ENCODE data around the gene ZSWIM1. TPM values are rescaled to one million over a fixed set of nuclear protein-coding genes. Genes with fewer than 3 reads are reported as not detected.

ZSWIM1 gene
- total and polyA plus RNA-seq, 2 of the 13 experiments (the other 11 are each of a cell fraction or from before 2014, with no cell fraction given) = 9.5 to 11.7 TPM

DNA sequence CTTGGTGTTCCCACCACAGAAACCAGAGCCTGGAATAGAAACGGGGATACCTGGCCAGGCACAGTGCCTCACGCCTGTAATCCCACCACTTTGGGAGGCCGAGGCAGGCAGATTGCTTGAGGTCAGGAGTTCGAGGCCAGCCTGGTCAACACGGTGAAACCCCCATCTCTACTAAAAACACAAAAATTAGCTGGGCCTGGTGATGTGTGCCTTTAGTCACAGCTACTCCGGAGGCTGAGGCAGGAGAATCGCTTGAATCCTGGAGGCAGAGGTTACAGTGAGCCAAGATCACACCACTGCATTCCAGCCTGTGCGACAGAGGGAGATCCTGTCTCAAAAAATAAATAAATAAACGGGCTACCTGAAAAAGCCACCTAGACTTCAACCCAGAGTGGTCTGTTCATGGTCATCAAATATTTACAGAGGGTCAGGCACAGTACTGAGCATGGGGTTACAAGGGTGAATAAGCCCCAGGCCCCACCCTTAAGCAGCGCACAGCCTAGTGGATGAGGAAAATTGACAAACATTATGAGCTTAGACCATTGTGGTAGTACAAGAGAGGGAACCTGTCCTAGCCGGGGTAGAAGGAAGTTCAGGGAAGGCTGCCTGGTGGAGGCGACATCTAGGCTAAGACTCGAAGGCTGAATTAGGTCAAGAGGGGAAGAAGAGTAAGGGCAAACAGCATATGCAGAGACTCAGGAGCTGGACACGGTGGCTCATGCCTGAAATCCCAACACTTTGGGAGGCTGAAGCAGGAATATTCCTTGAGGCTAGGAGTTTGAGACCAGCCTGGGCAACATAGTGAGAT lies 46.2 kb downstream of the ZSWIM1 start (continued):
- TF ChIP-seq MAZ (IDR thresholded peaks at IDR 0.05; ENCODE audit: borderline replicate concordance, low read depth, low read length) (peak; percentile 62), MAZ (CRISPR knock-in tag; IDR thresholded peaks at IDR 0.05; ENCODE audit: low read depth) (peak; percentile 50; the same call in 1 of the 2 replicates), SRY (CRISPR knock-in tag; IDR thresholded peaks at IDR 0.05) (peak; percentile 75; the same call in 1 of the 2 replicates), ZNF124 (CRISPR knock-in tag; IDR thresholded peaks at IDR 0.05) (peak; percentile 92), ZEB1 (IDR thresholded peaks at IDR 0.05; ENCODE audit: insufficient replicate concordance, low read depth) (peak; percentile 94), ZUFSP (CRISPR knock-in tag; IDR thresholded peaks at IDR 0.05; ENCODE audit: borderline replicate concordance) (no peak), ZNF788 (CRISPR knock-in tag; IDR thresholded peaks at IDR 0.05; ENCODE audit: borderline replicate concordance) (peak; percentile 98), ZNF570 (CRISPR knock-in tag; IDR thresholded peaks at IDR 0.05; ENCODE audit: borderline replicate concordance) (peak; percentile 44; the same call in 1 of the 2 replicates), REPIN1 (CRISPR knock-in tag; IDR thresholded peaks at IDR 0.05; ENCODE audit: borderline replicate concordance, low read depth) (peak; percentile 87; the same call in 1 of the 2 replicates), ZNF713 (CRISPR knock-in tag; IDR thresholded peaks at IDR 0.05) (peak; percentile 31; the same call in 1 of the 2 replicates), CEBPG (CRISPR knock-in tag; IDR thresholded peaks at IDR 0.05) (peak; percentile 71), ZNF230 (CRISPR knock-in tag; IDR thresholded peaks at IDR 0.05) (0 out of 2 replicates have a peak, but pooled peaks have one; percentile 27), NRL (CRISPR knock-in tag; IDR thresholded peaks at IDR 0.05; ENCODE audit: borderline replicate concordance) (0 out of 2 replicates have a peak, but pooled peaks have one; percentile 17), ZBTB7A (CRISPR knock-in tag; IDR thresholded peaks at IDR 0.05) (peak; percentile 89), ZHX1 (CRISPR knock-in tag; IDR thresholded peaks at IDR 0.05; ENCODE audit: low read depth) (no peak; the same call in 1 of the 2 replicates), SNRNP70 (IDR thresholded peaks at IDR 0.05; ENCODE audit: low read depth, low read length) (no peak), RCOR2 (CRISPR knock-in tag; IDR thresholded peaks at IDR 0.05) (peak; percentile 98)
- TF ChIP-seq, protein P1, sequence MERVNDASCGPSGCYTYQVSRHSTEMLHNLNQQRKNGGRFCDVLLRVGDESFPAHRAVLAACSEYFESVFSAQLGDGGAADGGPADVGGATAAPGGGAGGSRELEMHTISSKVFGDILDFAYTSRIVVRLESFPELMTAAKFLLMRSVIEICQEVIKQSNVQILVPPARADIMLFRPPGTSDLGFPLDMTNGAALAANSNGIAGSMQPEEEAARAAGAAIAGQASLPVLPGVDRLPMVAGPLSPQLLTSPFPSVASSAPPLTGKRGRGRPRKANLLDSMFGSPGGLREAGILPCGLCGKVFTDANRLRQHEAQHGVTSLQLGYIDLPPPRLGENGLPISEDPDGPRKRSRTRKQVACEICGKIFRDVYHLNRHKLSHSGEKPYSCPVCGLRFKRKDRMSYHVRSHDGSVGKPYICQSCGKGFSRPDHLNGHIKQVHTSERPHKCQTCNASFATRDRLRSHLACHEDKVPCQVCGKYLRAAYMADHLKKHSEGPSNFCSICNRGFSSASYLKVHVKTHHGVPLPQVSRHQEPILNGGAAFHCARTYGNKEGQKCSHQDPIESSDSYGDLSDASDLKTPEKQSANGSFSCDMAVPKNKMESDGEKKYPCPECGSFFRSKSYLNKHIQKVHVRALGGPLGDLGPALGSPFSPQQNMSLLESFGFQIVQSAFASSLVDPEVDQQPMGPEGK (CRISPR knock-in tag; IDR thresholded peaks at IDR 0.05) = peak; percentile 99
- TF ChIP-seq, protein P2, sequence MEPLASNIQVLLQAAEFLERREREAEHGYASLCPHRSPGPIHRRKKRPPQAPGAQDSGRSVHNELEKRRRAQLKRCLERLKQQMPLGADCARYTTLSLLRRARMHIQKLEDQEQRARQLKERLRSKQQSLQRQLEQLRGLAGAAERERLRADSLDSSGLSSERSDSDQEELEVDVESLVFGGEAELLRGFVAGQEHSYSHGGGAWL (CRISPR knock-in tag; IDR thresholded peaks at IDR 0.05) = no peak
